Right lobe of liver (tissue), 6 donors: ENCODE results near the gene STX17. TPM values are rescaled to one million over a fixed set of nuclear protein-coding genes. Genes with fewer than 3 reads are reported as not detected.
"Not testable (repeated sequence)": the region's sequence is repeated elsewhere in the genome, so short reads cannot be mapped to it uniquely, and the experiment has no call there.

Experiments
- ATAC-seq, 4 donors: fragments of 200-7000 bp; cut with Tn5 transposase; one replicate each; pipeline ENCODE4 v1.9.1; 2020; ENCODE audit warnings: mild to moderate bottlenecking in 4 of 4, moderate library complexity in 4 of 4
- DNase-seq, 3 donors: peaks; one replicate each; pipeline ENCODE4 v3.0.0-alpha.2; 2020
- H3K27ac ChIP-seq, 3 donors: fragments of 200-600 bp; one replicate each; pipeline ENCODE4 v1.8.0; 2022
- H3K27me3 ChIP-seq, 2 donors: fragments of 200-600 bp; one replicate each; pipeline ENCODE4 v1.8.0; 2022
- H3K36me3 ChIP-seq, 4 donors: fragments of 200-600 bp; sonication (generic) in 1 of 4; one replicate each; pipeline versions ENCODE4 v1.5.1 to v1.8.0; 2017 to 2022; ENCODE audit warnings: control low read depth in 1 of 4
- H3K4me1 ChIP-seq, 4 donors: fragments of 200-600 bp; sonication (generic) in 1 of 4; one replicate each; pipeline versions ENCODE4 v1.5.1 to v1.8.0; 2017 to 2022; ENCODE audit warnings: control low read depth in 1 of 4
- H3K4me3 ChIP-seq, 3 donors: fragments of 200-600 bp; one replicate each; pipeline ENCODE4 v1.8.0; 2022
- H3K9me3 ChIP-seq, 4 donors: fragments of 200-600 bp; sonication (generic) in 1 of 4; one replicate each; pipeline versions ENCODE4 v1.5.1 to v1.8.0; 2017 to 2022; ENCODE audit warnings: control low read depth in 1 of 4
- POLR2A ChIP-seq: fragments of 450-650 bp; IDR thresholded peaks from one replicate; pipeline ENCODE4 v1.6.1; 2017; ENCODE audit warnings: antibody characterized with exemption, mild to moderate bottlenecking
- WGBS: methylation state at CpG from one replicate; pipeline ENCODE4 v1.1.6; 2018; ENCODE audit warnings: low coverage, low lambda C conversion rate; ENCODE audit not compliant: insufficient coverage; ENCODE audit errors: missing lambda C conversion rate; 5-methylcytosine and 5-hydroxymethylcytosine counted together
- intact Hi-C, 2 donors: fragments of 100-400 bp; cut with DNase I; formaldehyde crosslinking; loops; one replicate each; pipeline versions ENCODE4 v1.11.2 to v1.14.1; 2022
- long read RNA-seq: library from polyadenylated mRNA; unstranded; transcript quantifications from one replicate; pipeline ENCODE4 v2.0.0, GENCODE V29; 2019
- total RNA-seq, 6 experiments: library from RNA; depleted of rRNA in 2 of 6; stranded (reverse); fragments of >200 nt in 2 of 6; fragmentation: NEBNext Ultra II Directional in 3 of 6; extraction: Animal tissue kit (Norgen Biotek cat#: 25700) in 3 of 6; gene quantifications; one replicate each; pipeline versions ENCODE4 v1.1.0 to v1.2.4, GENCODE V29; 2016 to 2023
- TF ChIP-seq, protein P1 (sequence below), 4 donors: fragments of 200-600 bp in 3 of 4; fragments of 450-650 bp in 1 of 4; IDR thresholded peaks; one replicate each; pipeline versions ENCODE4 v1.5.1 to v1.8.0; 2016 to 2022; ENCODE audit warnings: antibody characterized with exemption in 4 of 4, mild to moderate bottlenecking in 2 of 4
- donor health status: DM: no; HTN: yes; CAD: no.
- donor health status: DM: no; HTN: no; CAD: no.
- donor health status: DM: no; HTN: no; CAD: no.
- donor health status: DM: no; HTN: yes; CAD: no.
- donor health status: DM: no; HTN: yes; CAD: no.

STX17 gene
- total RNA-seq: 10 to 100 TPM; 19.9 to 28.2 (median 23.2) TPM
- long read RNA-seq, partial matches to known transcripts: 0 of 2 reads
- long read RNA-seq, other reads (novel, unspliced or antisense): 0 of 2 reads

- TF ChIP-seq POLR2A: peak; percentile 85
- TF ChIP-seq, protein P1, sequence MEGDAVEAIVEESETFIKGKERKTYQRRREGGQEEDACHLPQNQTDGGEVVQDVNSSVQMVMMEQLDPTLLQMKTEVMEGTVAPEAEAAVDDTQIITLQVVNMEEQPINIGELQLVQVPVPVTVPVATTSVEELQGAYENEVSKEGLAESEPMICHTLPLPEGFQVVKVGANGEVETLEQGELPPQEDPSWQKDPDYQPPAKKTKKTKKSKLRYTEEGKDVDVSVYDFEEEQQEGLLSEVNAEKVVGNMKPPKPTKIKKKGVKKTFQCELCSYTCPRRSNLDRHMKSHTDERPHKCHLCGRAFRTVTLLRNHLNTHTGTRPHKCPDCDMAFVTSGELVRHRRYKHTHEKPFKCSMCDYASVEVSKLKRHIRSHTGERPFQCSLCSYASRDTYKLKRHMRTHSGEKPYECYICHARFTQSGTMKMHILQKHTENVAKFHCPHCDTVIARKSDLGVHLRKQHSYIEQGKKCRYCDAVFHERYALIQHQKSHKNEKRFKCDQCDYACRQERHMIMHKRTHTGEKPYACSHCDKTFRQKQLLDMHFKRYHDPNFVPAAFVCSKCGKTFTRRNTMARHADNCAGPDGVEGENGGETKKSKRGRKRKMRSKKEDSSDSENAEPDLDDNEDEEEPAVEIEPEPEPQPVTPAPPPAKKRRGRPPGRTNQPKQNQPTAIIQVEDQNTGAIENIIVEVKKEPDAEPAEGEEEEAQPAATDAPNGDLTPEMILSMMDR (IDR thresholded peaks at IDR 0.05): peak in 1 of 4 donors; percentile 9
- no peaks in the 10 kb centered on the region for H3K36me3 ChIP-seq
- no peaks in the 10 kb centered on the region for H3K27me3 ChIP-seq
- peak; percentile 92 to 98 (median 95) for ATAC-seq
- peak within 1 kb of the TSS; percentile 77 to 90 (median 88) for H3K4me3 ChIP-seq
- peaks cover 0 to 10% (median 3%) of the 10 kb centered on the region in 4 donors for H3K4me1 ChIP-seq
- peak within 1 kb of the TSS; percentile 96 to 99 (median 99) for H3K27ac ChIP-seq
- peak; percentile 87 to 89 (median 89) for DNase-seq
- no peaks in the 10 kb centered on the region for H3K9me3 ChIP-seq
- WGBS: 3% methylated on average over 12 of the region's 76 CpGs
- intact Hi-C loops: no loop called here
These were observed at the start of gene STX17 for GRCh38 chr9:99906403-99907207. STX17 (plus strand) TSS chr9:99906654; CDS start chr9:99915240, 8,586 bp downstream.

DNA sequence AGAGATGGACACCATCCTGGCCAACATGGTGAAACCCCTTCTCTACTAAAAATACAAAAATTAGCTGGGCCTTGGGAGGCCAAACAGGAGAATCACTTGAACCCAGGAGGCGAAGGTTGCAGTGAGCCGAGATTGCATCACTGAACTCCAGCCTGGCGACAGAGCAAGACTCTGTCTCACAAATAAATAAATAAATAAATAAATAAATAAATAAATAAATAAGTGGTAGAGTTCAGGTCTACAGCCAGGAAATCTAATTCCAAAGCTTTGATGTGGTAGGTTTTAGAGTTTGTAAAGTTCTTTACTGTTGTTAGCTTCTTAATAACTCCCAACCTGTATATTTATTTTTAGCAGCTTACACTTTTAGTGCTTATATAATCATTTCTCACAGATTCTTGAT lies 48.9 kb upstream of the STX17 start:
- intact Hi-C loops: not testable (repeated sequence)

DNA sequence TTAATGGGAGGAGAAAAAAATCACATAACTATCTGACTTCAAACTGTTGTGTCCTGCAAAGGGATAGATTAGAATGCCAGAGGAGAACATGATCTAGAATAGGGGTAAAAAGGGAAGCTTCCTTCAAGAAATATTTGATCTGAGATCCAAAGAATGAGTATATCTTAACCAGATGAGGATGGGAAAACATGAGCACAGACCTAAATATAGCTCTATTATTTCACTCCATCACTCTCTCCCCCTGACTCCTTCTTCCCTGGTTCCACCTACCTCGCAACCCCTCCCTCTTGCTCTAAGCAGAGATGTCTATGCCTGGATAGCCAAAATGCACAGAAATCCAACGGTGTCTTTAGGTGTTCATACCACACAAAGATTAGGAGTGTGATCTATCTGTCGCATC lies 48.4 kb upstream of the STX17 start:
- H3K27me3 ChIP-seq: no peaks in the 10 kb centered on the region
- H3K27ac ChIP-seq: no peak overlapping the region
- TF ChIP-seq POLR2A: no peak
- TF ChIP-seq, protein P1 (IDR thresholded peaks at IDR 0.05): no peak
- no peak overlapping the region for H3K4me3 ChIP-seq
- DNase-seq: no peak
- no peaks in the 10 kb centered on the region for H3K36me3 ChIP-seq
- no peaks in the 10 kb centered on the region for H3K9me3 ChIP-seq
- intact Hi-C loops: no loop called here
- WGBS: 92% methylated on average over 3 of the region's 3 CpGs
- ATAC-seq: no peak
- H3K4me1 ChIP-seq: no peaks in the 10 kb centered on the region

More for the DNA sequence above, 48.9 kb upstream of the STX17 start:
- ATAC-seq, H3K4me3 ChIP-seq, H3K9me3 ChIP-seq, H3K27ac ChIP-seq, H3K4me1 ChIP-seq, H3K27me3 ChIP-seq, H3K36me3 ChIP-seq, DNase-seq: not testable (repeated sequence)
- WGBS: 88% methylated on average over 3 of the region's 3 CpGs

DNA sequence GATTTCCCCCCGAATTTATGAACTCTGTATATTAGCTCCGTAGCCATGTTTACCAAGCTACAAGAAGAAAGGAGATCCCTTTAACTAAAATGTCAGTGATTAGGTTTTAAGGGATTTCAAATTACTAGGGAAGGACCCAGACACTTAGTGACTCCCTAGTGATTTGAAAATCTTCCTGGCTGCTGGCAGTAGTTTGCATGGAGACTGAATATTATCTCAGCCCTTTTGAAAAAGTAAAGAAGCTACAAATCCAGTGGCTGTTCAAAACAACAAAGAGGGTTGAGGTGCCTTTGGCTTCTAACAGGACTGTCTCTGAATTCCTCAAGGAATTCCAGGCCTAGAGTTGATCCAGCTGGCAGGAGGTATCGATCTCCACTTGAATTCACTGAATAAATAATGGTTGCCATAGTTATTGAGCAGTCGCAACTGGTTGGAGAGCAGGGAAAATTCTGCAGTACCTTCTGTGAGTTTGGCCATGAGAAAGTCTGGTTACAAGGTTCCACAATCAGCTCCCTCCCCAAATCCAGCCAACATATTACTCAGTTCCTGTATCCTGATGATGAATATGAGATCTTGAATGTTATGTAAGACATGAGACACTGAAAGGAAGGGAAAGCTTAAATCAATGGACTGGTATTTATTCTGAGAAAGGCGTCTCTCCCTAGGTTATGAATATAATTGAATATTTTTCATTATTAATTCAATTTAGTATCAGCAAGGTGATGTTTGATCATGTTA lies 47.0 kb upstream of the STX17 start:
- no peaks in the 10 kb centered on the region for H3K27me3 ChIP-seq
- TF ChIP-seq, protein P1 (IDR thresholded peaks at IDR 0.05): no peak
- no peak for TF ChIP-seq POLR2A

DNA sequence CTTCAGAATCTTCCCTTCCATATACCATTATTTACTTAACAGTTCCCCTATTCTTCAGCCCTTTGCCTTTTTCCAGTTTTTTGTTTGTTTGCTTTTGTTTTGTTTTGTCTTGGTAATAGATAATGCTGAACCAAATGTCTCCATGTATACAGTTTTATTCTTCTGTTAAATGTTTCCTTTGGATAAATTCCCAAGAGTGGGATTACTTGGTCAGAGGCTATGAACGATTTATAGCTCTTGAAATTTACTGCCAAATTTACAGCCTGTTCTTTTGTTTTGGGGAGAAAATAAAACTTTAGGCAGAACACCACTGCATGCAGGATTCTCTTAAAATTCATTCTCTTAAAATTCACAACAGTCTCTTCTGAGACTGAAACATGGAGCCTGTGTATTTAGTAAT lies 46.2 kb upstream of the STX17 start:
- H3K4me1 ChIP-seq: no peaks in the 10 kb centered on the region
- ATAC-seq (no peak), DNase-seq (no peak)
- no peaks in the 10 kb centered on the region for H3K9me3 ChIP-seq
- TF ChIP-seq POLR2A: no peak
- TF ChIP-seq, protein P1 (IDR thresholded peaks at IDR 0.05): no peak
- no peak overlapping the region for H3K27ac ChIP-seq
- intact Hi-C loops: no loop called here
- WGBS: 78% methylated on average over 1 of the region's 1 CpG
- H3K4me3 ChIP-seq: no peak overlapping the region
- H3K36me3 ChIP-seq: no peaks in the 10 kb centered on the region
- H3K27me3 ChIP-seq: no peaks in the 10 kb centered on the region

More for the DNA sequence above, 47.0 kb upstream of the STX17 start:
- no peaks in the 10 kb centered on the region for H3K9me3 ChIP-seq
- no peaks in the 10 kb centered on the region for H3K4me1 ChIP-seq
- H3K4me3 ChIP-seq: no peak overlapping the region
- intact Hi-C loops: no loop called here
- no peak for ATAC-seq
- no peak overlapping the region for H3K27ac ChIP-seq
- WGBS: 74% methylated on average over 5 of the region's 5 CpGs
- DNase-seq: no peak
- no peaks in the 10 kb centered on the region for H3K36me3 ChIP-seq
